ENCODE data around the gene CCIN.

CCIN gene

DNA sequence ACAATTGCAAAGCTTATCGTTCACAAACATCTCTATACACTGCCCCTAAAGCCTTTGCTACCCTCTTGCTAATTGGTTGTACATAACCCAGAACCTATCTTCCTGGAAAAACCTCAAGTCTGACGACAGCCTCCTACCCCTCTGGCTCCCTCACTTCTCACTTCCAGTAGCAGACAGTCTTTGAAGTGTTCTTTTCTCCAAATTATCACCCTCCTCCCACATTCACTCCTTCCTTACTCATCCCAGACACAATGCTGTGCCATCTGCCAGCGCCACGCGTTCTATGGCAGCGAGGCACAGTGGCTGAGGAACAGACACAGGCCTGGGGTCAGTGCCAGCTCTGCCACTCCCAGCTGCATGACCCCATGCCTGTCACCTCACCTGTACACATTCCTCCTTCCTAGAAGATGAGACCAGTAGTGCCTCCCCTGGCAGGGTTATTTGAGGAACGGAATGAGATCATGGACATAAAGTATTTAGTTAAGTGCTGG, 49.3 kb downstream of the CCIN start:
- peaks cover 6% of the 10 kb centered on the region; the same call in 1 of the 2 replicates for H3K9me3 ChIP-seq (ENCODE audit: insufficient read depth, low read length)
- peaks cover 48% of the 10 kb centered on the region for H3K36me3 ChIP-seq (ENCODE audit: low read length)
- no peak overlapping the region for H3K4me2 ChIP-seq (ENCODE audit: low read depth, low read length, poor library complexity, severe bottlenecking)
- peaks cover 4% of the 10 kb centered on the region; the same call in 1 of the 2 replicates for H4K20me1 ChIP-seq (ENCODE audit: low read depth, low read length)
- H2AFZ ChIP-seq (ENCODE audit: low read depth, low read length, severe bottlenecking), result no peak overlapping the region
- no peaks in the 10 kb centered on the region for H3K27me3 ChIP-seq (ENCODE audit: low read length)
- H3K9ac ChIP-seq (ENCODE audit: low read length), result no peak overlapping the region
- no peak overlapping the region for H3K27ac ChIP-seq (ENCODE audit: low read depth, low read length)
- peaks cover 4% of the 10 kb centered on the region for H3K79me2 ChIP-seq (ENCODE audit: insufficient read depth, low read length)
- TF ChIP-seq EZH2phosphoT487 (conservative IDR thresholded peaks at IDR 0.05; ENCODE audit: low read length), result no peak
- TF ChIP-seq, protein P1, sequence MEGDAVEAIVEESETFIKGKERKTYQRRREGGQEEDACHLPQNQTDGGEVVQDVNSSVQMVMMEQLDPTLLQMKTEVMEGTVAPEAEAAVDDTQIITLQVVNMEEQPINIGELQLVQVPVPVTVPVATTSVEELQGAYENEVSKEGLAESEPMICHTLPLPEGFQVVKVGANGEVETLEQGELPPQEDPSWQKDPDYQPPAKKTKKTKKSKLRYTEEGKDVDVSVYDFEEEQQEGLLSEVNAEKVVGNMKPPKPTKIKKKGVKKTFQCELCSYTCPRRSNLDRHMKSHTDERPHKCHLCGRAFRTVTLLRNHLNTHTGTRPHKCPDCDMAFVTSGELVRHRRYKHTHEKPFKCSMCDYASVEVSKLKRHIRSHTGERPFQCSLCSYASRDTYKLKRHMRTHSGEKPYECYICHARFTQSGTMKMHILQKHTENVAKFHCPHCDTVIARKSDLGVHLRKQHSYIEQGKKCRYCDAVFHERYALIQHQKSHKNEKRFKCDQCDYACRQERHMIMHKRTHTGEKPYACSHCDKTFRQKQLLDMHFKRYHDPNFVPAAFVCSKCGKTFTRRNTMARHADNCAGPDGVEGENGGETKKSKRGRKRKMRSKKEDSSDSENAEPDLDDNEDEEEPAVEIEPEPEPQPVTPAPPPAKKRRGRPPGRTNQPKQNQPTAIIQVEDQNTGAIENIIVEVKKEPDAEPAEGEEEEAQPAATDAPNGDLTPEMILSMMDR (IDR thresholded peaks at IDR 0.05; ENCODE audit: insufficient read depth, low read length, poor library complexity, severe bottlenecking), result no peak
- H3F3A ChIP-seq (ENCODE audit: insufficient read depth), result peaks cover 24% of the 10 kb centered on the region
- no peaks in the 10 kb centered on the region for H3K9me2 ChIP-seq (replicated peaks; ENCODE audit: insufficient read depth, low read length)
- no peak overlapping the region for H3K4me3 ChIP-seq (ENCODE audit: insufficient read depth, low read length, poor library complexity, severe bottlenecking)
